Ishikawa (cell line): Measurements from ENCODE around the gene PRKCSH.

Experiments
- CEBPB ChIP-seq: IDR thresholded peaks from 2 replicates; pipeline ENCODE4 v1.6.1; 2012
- CREB1 ChIP-seq: IDR thresholded peaks from 2 replicates; pipeline ENCODE4 v1.6.1; 2012; ENCODE audit warnings: low read depth
- EGR1 ChIP-seq: IDR thresholded peaks from 2 replicates; pipeline ENCODE4 v1.6.1; 2012
- EP300 ChIP-seq: IDR thresholded peaks from 2 replicates; pipeline ENCODE4 v1.6.1; 2012; ENCODE audit warnings: borderline replicate concordance
- FOXM1 ChIP-seq: IDR thresholded peaks from 2 replicates; pipeline ENCODE4 v1.6.1; 2012; ENCODE audit warnings: low read depth, borderline replicate concordance
- NFIC ChIP-seq: IDR thresholded peaks from 2 replicates; pipeline ENCODE4 v1.6.1; 2012
- RAD21 ChIP-seq: IDR thresholded peaks from 2 replicates; pipeline ENCODE4 v1.6.1; 2012; ENCODE audit warnings: low read depth
- TAF1 ChIP-seq: IDR thresholded peaks from 2 replicates; pipeline ENCODE4 v1.6.1; 2012; ENCODE audit warnings: low read depth, mild to moderate bottlenecking
- TCF12 ChIP-seq: IDR thresholded peaks from 2 replicates; pipeline ENCODE4 v1.6.1; 2012; ENCODE audit warnings: low read depth
- TEAD4 ChIP-seq: IDR thresholded peaks from 2 replicates; pipeline ENCODE4 v1.6.1; 2012
- YY1 ChIP-seq: IDR thresholded peaks from 2 replicates; pipeline ENCODE4 v1.6.1; 2012; ENCODE audit warnings: low read depth
- ZBTB7A ChIP-seq: IDR thresholded peaks from 2 replicates; pipeline ENCODE4 v1.6.1; 2012; ENCODE audit warnings: low read depth
- TF ChIP-seq, protein P1 (sequence below): IDR thresholded peaks from 2 replicates; pipeline ENCODE4 v1.6.1; 2012
- TF ChIP-seq, protein P2 (sequence below): IDR thresholded peaks from 2 replicates; pipeline ENCODE4 v1.6.1; 2012; ENCODE audit warnings: low read depth, mild to moderate bottlenecking
- TF ChIP-seq, protein P3 (sequence below): IDR thresholded peaks from 2 replicates; pipeline ENCODE4 v1.6.1; 2012

PRKCSH gene

DNA sequence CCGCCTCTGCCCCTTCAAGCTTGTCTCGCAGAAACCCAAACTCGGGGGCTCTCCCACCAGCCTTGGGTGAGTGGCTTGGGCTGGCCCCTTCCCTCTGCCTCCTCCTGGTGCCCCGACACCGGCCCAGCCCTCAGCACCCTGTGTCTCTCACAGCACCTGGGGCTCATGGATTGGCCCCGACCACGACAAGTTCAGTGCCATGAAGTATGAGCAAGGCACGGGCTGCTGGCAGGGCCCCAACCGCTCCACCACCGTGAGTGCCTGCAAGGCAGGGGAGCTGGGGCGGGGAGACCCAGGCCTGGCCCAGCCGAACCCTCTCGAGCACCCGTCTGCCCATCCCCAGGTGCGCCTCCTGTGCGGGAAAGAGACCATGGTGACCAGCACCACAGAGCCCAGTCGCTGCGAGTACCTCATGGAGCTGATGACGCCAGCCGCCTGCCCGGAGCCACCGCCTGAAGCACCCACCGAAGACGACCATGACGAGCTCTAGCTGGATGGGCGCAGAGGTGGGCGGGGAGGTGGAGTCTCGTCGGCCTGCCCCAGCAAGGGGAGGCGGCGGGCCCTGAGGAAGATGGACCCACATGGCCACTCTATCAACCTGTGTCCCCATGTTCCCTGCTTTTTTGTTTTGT, 13.6 kb downstream of the PRKCSH start:
- TF ChIP-seq EGR1 (no peak), CEBPB (no peak), CREB1 (no peak), RAD21 (no peak), NFIC (no peak), TAF1 (no peak), ZBTB7A (no peak), TEAD4 (no peak), EP300 (no peak), FOXM1 (no peak), YY1 (no peak), TCF12 (no peak)
- TF ChIP-seq, protein P1, sequence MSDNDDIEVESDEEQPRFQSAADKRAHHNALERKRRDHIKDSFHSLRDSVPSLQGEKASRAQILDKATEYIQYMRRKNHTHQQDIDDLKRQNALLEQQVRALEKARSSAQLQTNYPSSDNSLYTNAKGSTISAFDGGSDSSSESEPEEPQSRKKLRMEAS: no peak
- TF ChIP-seq, protein P2, sequence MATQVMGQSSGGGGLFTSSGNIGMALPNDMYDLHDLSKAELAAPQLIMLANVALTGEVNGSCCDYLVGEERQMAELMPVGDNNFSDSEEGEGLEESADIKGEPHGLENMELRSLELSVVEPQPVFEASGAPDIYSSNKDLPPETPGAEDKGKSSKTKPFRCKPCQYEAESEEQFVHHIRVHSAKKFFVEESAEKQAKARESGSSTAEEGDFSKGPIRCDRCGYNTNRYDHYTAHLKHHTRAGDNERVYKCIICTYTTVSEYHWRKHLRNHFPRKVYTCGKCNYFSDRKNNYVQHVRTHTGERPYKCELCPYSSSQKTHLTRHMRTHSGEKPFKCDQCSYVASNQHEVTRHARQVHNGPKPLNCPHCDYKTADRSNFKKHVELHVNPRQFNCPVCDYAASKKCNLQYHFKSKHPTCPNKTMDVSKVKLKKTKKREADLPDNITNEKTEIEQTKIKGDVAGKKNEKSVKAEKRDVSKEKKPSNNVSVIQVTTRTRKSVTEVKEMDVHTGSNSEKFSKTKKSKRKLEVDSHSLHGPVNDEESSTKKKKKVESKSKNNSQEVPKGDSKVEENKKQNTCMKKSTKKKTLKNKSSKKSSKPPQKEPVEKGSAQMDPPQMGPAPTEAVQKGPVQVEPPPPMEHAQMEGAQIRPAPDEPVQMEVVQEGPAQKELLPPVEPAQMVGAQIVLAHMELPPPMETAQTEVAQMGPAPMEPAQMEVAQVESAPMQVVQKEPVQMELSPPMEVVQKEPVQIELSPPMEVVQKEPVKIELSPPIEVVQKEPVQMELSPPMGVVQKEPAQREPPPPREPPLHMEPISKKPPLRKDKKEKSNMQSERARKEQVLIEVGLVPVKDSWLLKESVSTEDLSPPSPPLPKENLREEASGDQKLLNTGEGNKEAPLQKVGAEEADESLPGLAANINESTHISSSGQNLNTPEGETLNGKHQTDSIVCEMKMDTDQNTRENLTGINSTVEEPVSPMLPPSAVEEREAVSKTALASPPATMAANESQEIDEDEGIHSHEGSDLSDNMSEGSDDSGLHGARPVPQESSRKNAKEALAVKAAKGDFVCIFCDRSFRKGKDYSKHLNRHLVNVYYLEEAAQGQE: no peak
- TF ChIP-seq, protein P3, sequence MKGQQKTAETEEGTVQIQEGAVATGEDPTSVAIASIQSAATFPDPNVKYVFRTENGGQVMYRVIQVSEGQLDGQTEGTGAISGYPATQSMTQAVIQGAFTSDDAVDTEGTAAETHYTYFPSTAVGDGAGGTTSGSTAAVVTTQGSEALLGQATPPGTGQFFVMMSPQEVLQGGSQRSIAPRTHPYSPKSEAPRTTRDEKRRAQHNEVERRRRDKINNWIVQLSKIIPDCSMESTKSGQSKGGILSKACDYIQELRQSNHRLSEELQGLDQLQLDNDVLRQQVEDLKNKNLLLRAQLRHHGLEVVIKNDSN: no peak

DNA sequence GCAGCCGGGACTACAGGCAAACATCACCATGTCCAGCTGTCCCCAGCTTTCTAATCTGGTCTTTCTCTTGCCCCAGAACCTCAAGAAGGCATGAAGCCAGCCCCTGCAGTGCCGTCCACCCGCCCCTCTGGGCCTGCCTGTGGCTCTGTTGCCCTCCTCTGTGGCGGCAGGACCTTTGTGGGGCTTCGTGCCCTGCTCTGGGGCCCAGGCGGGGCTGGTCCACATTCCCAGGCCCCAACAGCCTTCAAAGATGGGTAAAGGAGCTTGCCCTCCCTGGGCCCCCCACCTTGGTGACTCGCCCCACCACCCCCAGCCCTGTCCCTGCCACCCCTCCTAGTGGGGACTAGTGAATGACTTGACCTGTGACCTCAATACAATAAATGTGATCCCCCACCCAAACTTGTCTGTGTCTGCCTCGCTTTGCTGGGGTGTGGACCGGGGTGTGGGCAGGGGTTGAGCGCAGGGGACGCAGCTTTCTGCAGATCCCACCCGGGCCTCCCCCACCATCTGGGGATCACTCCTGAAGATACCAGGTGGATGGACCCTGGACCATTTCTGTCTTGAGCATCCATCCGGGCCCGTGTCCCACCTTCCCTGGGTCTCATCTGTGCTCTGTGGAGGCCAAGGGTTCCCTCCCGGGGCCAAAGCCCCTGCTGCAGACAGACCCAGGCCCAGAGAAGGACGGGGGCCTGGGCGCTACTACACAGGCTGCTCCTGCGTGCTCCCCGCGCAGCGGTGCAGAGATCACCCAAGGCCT, 15.3 kb downstream of the PRKCSH start:
- no peak for TF ChIP-seq CEBPB
- TF ChIP-seq, protein P3: no peak
- no peak for TF ChIP-seq CREB1
- no peak for TF ChIP-seq FOXM1
- no peak for TF ChIP-seq ZBTB7A
- TF ChIP-seq TCF12: no peak
- TF ChIP-seq NFIC: no peak
- TF ChIP-seq TAF1: no peak
- no peak for TF ChIP-seq EP300
- no peak for TF ChIP-seq EGR1
- no peak for TF ChIP-seq RAD21
- no peak for TF ChIP-seq TEAD4
- TF ChIP-seq, protein P1: no peak
- TF ChIP-seq YY1: no peak
- TF ChIP-seq, protein P2: no peak

DNA sequence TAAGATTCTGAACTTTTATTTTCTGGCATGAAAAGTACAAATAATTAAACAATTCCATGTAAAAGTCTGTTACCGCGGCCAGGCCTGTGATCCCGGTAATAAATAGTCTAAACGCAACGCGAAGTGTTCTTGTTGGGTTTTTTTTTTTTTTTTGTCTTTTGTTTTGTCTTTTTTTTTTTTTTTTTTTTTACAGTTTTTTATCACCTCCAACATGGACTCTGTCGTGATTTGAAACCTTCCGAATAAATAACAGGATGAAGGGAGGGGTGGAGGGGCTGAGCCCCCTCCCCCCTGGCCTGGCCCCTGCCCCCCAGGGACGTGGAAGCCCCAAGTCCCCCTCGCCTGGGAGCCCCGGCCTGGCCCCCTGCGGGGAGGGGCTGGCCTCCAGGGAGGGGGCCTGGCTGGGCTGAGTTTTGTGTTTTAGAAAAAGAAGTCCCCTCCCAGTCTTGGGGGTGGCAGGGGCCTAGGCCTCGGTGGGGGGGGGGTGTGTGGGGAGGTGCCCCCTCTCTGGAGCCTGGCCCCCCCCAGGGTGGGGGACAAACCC, 16.0 kb downstream of the PRKCSH start:
- TF ChIP-seq, protein P2: no peak
- TF ChIP-seq, protein P3: no peak
- TF ChIP-seq ZBTB7A: no peak
- TF ChIP-seq TEAD4: no peak
- TF ChIP-seq RAD21: no peak
- no peak for TF ChIP-seq EGR1
- no peak for TF ChIP-seq YY1
- no peak for TF ChIP-seq TCF12
- TF ChIP-seq CEBPB: no peak
- TF ChIP-seq NFIC: no peak
- TF ChIP-seq, protein P1: no peak
- no peak for TF ChIP-seq TAF1
- no peak for TF ChIP-seq CREB1
- TF ChIP-seq EP300: no peak
